Psoas muscle (tissue), 8 donors: Measurements from ENCODE around the gene ATXN2. TPM values are rescaled to one million over a fixed set of nuclear protein-coding genes. Genes with fewer than 3 reads are reported as not detected.
"Not testable (repeated sequence)": the region's sequence is repeated elsewhere in the genome, so short reads cannot be mapped to it uniquely, and the experiment has no call there.

Experiments used
- ATAC-seq, 4 donors: fragments of 200-7000 bp; cut with Tn5 transposase; one replicate each; pipeline ENCODE4 v1.9.1; 2020; ENCODE audit warnings: moderate library complexity in 3 of 4, mild to moderate bottlenecking in 2 of 4
- DNase-seq, 2 donors: peaks; one replicate each; pipeline ENCODE4 v3.0.0-alpha.2; 2020
- H3K27ac ChIP-seq: fragments of 200-600 bp; one replicate; pipeline ENCODE4 v1.8.0; 2022
- H3K27me3 ChIP-seq, 3 donors: fragments of 200-600 bp in 1 of 3; one replicate each; pipeline versions ENCODE4 v1.6.1 to v1.8.0; 2013 to 2022; ENCODE audit warnings: low read length in 2 of 3, mild to moderate bottlenecking in 2 of 3, moderate library complexity in 1 of 3; ENCODE audit not compliant: insufficient read depth in 3 of 3
- H3K36me3 ChIP-seq, 2 donors: fragments of 200-600 bp in 1 of 2; one replicate each; pipeline versions ENCODE4 v1.6.1 to v1.8.0; 2013 to 2022; ENCODE audit warnings: low read depth in 1 of 2, mild to moderate bottlenecking in 1 of 2, moderate library complexity in 1 of 2; ENCODE audit not compliant: insufficient read depth in 1 of 2
- H3K4me1 ChIP-seq: fragments of 200-600 bp; one replicate; pipeline ENCODE4 v1.8.0; 2022
- H3K4me3 ChIP-seq: fragments of 200-600 bp; one replicate; pipeline ENCODE4 v1.8.0; 2022; ENCODE audit warnings: mild to moderate bottlenecking
- H3K9me3 ChIP-seq: fragments of 200-600 bp; one replicate; pipeline ENCODE4 v1.8.0; 2022
- CTCF ChIP-seq: fragments of 200-600 bp; IDR thresholded peaks from one replicate; pipeline ENCODE4 v1.8.0; 2022; ENCODE audit warnings: antibody characterized with exemption
- WGBS, 3 donors: extraction: QIAGEN DNeasy Blood & Tissue Kit; methylation state at CpG; one replicate each; pipeline versions ENCODE4 v1.1.6 to v1.1.7; 2013; 5-methylcytosine and 5-hydroxymethylcytosine counted together
- intact Hi-C, 2 donors: fragments of 100-400 bp; cut with DNase I; formaldehyde crosslinking; loops; one replicate each; pipeline versions ENCODE4 v1.11.0 to v1.14.2; 2022
- polyA plus RNA-seq, 3 donors: library from polyadenylated mRNA; stranded (reverse); fragments of 200-250 nt; gene quantifications; one replicate each; pipeline ENCODE4 v1.2.3, GENCODE V29; 2013
- total RNA-seq, 4 donors: library from RNA; stranded (reverse); fragmentation: NEBNext Ultra II Directional in 2 of 4; extraction: Animal tissue kit (Norgen Biotek cat#: 25700) in 2 of 4; gene quantifications; one replicate each; pipeline versions ENCODE4 v1.2.1 to v1.2.4, GENCODE V29; 2021 to 2023
- donor health status: healthy with polysubstance abuse.
- donor health status: DM: no; HTN: no; CAD: no; lungs with moderate emphysema.
- donor health status: Bipolar disorder and iron deficiency.
- donor health status: healthy.
- donor health status: DM: yes; HTN: yes; CAD: no.
- donor health status: DM: no; HTN: no; CAD: no.
- donor health status: DM: no; HTN: no; CAD: no.
- donor health status: DM: yes; HTN: yes; CAD: no.

Gene ATXN2
- total and polyA plus RNA-seq, 7 donors, result 17.2 to 39.2 (median 32.9) TPM

- Histone ChIP-seq H3K27me3 (no peaks in the 10 kb centered on the region), H3K9me3 (no peaks in the 10 kb centered on the region), H3K27ac (no peak overlapping the region), H3K4me3 (no peak overlapping the region), H3K36me3 (no peaks in the 10 kb centered on the region), H3K4me1 (peaks cover 33% of the 10 kb centered on the region)
- no peak for TF ChIP-seq CTCF
- WGBS, 3 donors, result 80 to 88% (median 83%) methylated on average over 6 of the region's 6 CpGs
- no peak for DNase-seq
- intact Hi-C loops, result no loop called here
- ATAC-seq, result no peak
Observed at GRCh38 chr12:111569363-111570083, 29.6 kb downstream of the ATXN2 start.

DNA sequence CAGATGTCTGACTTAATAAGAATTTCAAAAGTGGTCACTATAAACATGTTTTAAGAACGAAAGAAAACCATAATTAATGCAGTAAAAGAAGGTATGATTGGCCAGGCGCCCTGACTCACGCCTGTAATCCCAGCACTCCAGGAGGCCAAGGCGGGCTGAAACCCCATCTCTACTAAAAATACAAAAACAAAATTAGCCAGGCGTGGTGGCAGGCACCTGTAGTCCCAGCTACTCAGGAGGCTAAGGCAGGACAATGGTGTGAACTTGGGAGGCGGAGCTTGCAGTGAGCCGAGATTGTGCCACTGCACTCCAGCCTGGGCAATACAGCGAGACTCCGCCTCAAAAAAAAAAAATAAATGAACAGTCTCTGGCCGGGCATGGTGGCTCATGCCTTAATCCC lies 38.3 kb downstream of the ATXN2 start:
- not testable (repeated sequence) for H3K36me3 ChIP-seq, H3K4me3 ChIP-seq, H3K27ac ChIP-seq, DNase-seq, ATAC-seq, H3K27me3 ChIP-seq, H3K9me3 ChIP-seq
- 81 to 88% (median 82%) methylated on average over 10 of the region's 10 CpGs for WGBS, 3 donors
- intact Hi-C loops, result loop anchor here in 1 of 2 donors (5.0 kb wide), 1 partner anchor 36 kb away; the partner anchor contains the start of gene ATXN2
- peaks cover 40% of the 10 kb centered on the region for H3K4me1 ChIP-seq

DNA sequence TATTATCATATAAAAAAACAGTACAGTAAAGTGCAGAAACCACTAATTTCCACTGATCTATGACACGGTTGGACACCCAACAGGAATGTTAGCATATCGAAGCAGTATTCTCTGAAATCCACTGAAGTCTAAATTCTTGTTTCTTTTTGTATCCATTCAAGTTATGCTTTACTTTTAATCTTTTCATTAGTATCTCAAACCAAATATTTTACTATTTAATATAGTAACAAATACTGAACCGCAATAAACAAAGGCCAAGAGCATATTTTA lies 41.1 kb downstream of the ATXN2 start:
- intact Hi-C loops, result no loop called here
- 71 to 81% (median 71%) methylated on average over 3 of the region's 3 CpGs for WGBS, 3 donors
- no peak for TF ChIP-seq CTCF

GRCh38 chr12:111557271-111558106 lies 41.6 kb downstream of the ATXN2 start:
- intact Hi-C loops, result no loop called here

More for the DNA sequence above, 41.1 kb downstream of the ATXN2 start:
- Histone ChIP-seq H3K27me3 (no peaks in the 10 kb centered on the region), H3K9me3 (no peaks in the 10 kb centered on the region), H3K36me3 (no peaks in the 10 kb centered on the region), H3K4me3 (no peak overlapping the region), H3K4me1 (peaks cover 26% of the 10 kb centered on the region), H3K27ac (no peak overlapping the region)
- no peak for ATAC-seq
- DNase-seq, result no peak

More at GRCh38 chr12:111557271-111558106, 41.6 kb downstream of the ATXN2 start:
- Histone ChIP-seq H3K36me3 (peaks cover 0 to under 1% of the 10 kb centered on the region in 2 donors), H3K4me1 (peaks cover 21% of the 10 kb centered on the region), H3K9me3 (no peaks in the 10 kb centered on the region), H3K4me3 (no peak overlapping the region), H3K27me3 (no peaks in the 10 kb centered on the region), H3K27ac (no peak overlapping the region)
- DNase-seq (no peak), ATAC-seq (no peak)
- TF ChIP-seq CTCF, result no peak
- WGBS, 3 donors, result 45 to 64% (median 49%) methylated on average over 5 of the region's 5 CpGs
